ENCODE data around the gene TMEM87A. TPM values are rescaled to one million over a fixed set of nuclear protein-coding genes. Genes with fewer than 3 reads are reported as not detected.

The TMEM87A gene
- total and polyA plus RNA-seq, 2 of the 8 experiments (the other 6 are each of a cell fraction or from before 2014, with no cell fraction given) = 15.2 to 33.1 TPM

- DNase-seq (ENCODE audit: low read depth in 1 of 2, low spot score in 2 of 2) (no peak), FAIRE-seq (no peak)
- Histone ChIP-seq H3K4ac (replicated peaks; ENCODE audit: insufficient read length, low read depth, low read length) (no peak overlapping the region), H2AFZ (ENCODE audit: low read length) (no peak overlapping the region), H3K9me3 (ENCODE audit: insufficient read depth in 2 of 2, low read depth in 1 of 2, low read length in 1 of 2) (no peaks in the 10 kb centered on the region), H3K9ac (replicated peaks in 1 of 4; ENCODE audit: extremely low read depth in 1 of 4, low read depth in 3 of 4, low read length in 3 of 4) (peak overlapping the region in 1 of 4 experiments; percentile 90; a peak in 2 of 7 replicates), H2BK5ac (ENCODE audit: low read depth, low read length) (0 out of 2 replicates have a peak overlapping the region, but pooled peaks have one; percentile 47), H2BK120ac (replicated peaks; ENCODE audit: low read depth, low read length) (no peak overlapping the region), H2BK20ac (ENCODE audit: low read length) (no peak overlapping the region), H3K79me2 (ENCODE audit: control insufficient read depth in 1 of 2, insufficient read depth in 2 of 2, low read length in 2 of 2) (peaks cover 5 to 32% of the 10 kb centered on the region in 2 experiments), H2BK15ac (ENCODE audit: low read length) (no peak overlapping the region), H4K8ac (ENCODE audit: extremely low read depth, insufficient read depth, low read length) (no peak overlapping the region), H2BK12ac (ENCODE audit: low read depth, low read length) (no peak overlapping the region), H3K79me1 (ENCODE audit: low read depth, low read length) (no peaks in the 10 kb centered on the region), H4K20me1 (replicated peaks in 1 of 2; ENCODE audit: control insufficient read depth in 1 of 2, insufficient read depth in 2 of 2, low read length in 2 of 2) (peaks cover 0 to 1% of the 10 kb centered on the region in 2 experiments), H3K27me3 (replicated peaks in 1 of 4; ENCODE audit: control insufficient read depth in 3 of 4, extremely low read depth in 1 of 4, insufficient read depth in 3 of 4, low read length in 3 of 4) (no peaks in the 10 kb centered on the region), H3K23ac (ENCODE audit: insufficient read length) (no peak overlapping the region), H3K56ac (replicated peaks; ENCODE audit: insufficient read length, low read depth, low read length) (no peak overlapping the region), H3K18ac (ENCODE audit: extremely low read depth, low read length) (no peak overlapping the region), H3K4me2 (ENCODE audit: insufficient read depth in 1 of 2, low read depth in 2 of 2, low read length in 2 of 2) (peak overlapping the region; percentile 80 to 81), H3K36me3 (ENCODE audit: control insufficient read depth in 2 of 4, insufficient read depth in 4 of 4, low read length in 3 of 4) (peaks cover 0 to 3% (median 1%) of the 10 kb centered on the region in 4 experiments; a peak in 2 of 8 replicates), H4K91ac (replicated peaks; ENCODE audit: insufficient read length, low read length) (no peak overlapping the region), H3K27ac (ENCODE audit: low read depth, low read length) (no peak overlapping the region), H3K14ac (ENCODE audit: insufficient read length) (no peak overlapping the region), H4K5ac (ENCODE audit: insufficient read length, low read depth, low read length) (no peak overlapping the region), H2AK5ac (ENCODE audit: low read depth, low read length) (no peak overlapping the region), H3K4me3 (ENCODE audit: extremely low read depth in 1 of 4, insufficient read depth in 2 of 4, low read depth in 3 of 4, low read length in 4 of 4) (peak overlapping the region; percentile 64 to 98 (median 92); a peak in 5 of 8 replicates), H3K4me1 (replicated peaks in 1 of 4; ENCODE audit: control insufficient read depth in 3 of 4, insufficient read depth in 4 of 4, low read length in 3 of 4) (peaks cover 0 to 10% (median 3%) of the 10 kb centered on the region in 4 experiments; a peak in 3 of 7 replicates), H3K23me2 (ENCODE audit: low read depth, low read length) (peaks cover 6% of the 10 kb centered on the region)
- CTCF ChIA-PET (ENCODE audit: partially characterized antibody) = interaction anchor here (0.6 to 1.0 kb wide), 2 partner anchors 39 to 378 kb away, joined by 3 read pairs; no protein-coding TSS in a partner anchor
- no peak for TF ChIP-seq RBBP5 (IDR thresholded peaks at IDR 0.05; ENCODE audit: borderline replicate concordance, low read depth, low read length)
- POLR2A ChIA-PET (ENCODE audit: partially characterized antibody) = interaction anchor here (0.9 to 3.5 kb wide), 2 partner anchors 8 to 11 kb away, joined by 3 to 27 read pairs; no protein-coding TSS in a partner anchor
- WGBS, 2 experiments (ENCODE audit: extremely low coverage in 1 of 2, insufficient coverage in 1 of 2, insufficient read length in 1 of 2, insufficient replicate concordance in 2 of 2, low coverage in 1 of 2, low lambda C conversion rate in 2 of 2, missing lambda C conversion rate in 1 of 2) = 86% methylated on average over 6 of the region's 6 CpGs; no CpG with 5 or more reads in 1 of the 2 experiments
Measured at GRCh38 chr15:42274702-42274989, 1.4 kb upstream of the TMEM87A start.
